ENCODE data around the gene GVQW3.

Gene GVQW3

DNA sequence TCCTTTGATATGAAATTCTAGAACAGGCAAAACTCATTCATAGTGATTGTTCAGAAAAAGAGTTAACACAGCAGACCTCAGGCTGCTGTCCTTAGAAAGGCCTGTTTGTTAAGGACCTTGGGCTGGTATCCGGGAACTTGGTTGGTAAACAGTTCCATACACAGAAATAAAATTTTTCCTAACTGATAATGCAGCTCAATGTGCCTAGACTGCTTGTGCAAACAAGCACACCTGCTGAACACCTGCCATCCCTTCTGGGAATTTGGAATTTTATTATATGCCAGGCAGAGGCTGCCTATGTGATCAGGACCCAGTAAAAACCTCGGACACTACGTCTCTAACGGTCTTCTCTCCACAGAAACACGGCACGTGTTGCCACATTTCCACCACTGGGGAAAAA, 11.7 kb upstream of the GVQW3 start:
- no peak for DNase-seq (ENCODE audit: low spot score)
- Histone ChIP-seq H3K36me3 (ENCODE audit: low read depth) (peaks cover 7% of the 10 kb centered on the region), H3K27ac (ENCODE audit: poor library complexity, severe bottlenecking) (no peak overlapping the region), H3K4me1 (ENCODE audit: insufficient read depth, poor library complexity, severe bottlenecking) (peaks cover 8% of the 10 kb centered on the region), H3K4me3 (ENCODE audit: severe bottlenecking) (no peak overlapping the region), H3K27me3 (ENCODE audit: insufficient read depth, poor library complexity, severe bottlenecking) (no peaks in the 10 kb centered on the region), H3K9me3 (ENCODE audit: severe bottlenecking) (no peaks in the 10 kb centered on the region)
- no peak for TF ChIP-seq CTCF (IDR thresholded peaks at IDR 0.05; ENCODE audit: poor library complexity, severe bottlenecking)
- no peak for ATAC-seq (ENCODE audit: low read depth)

DNA sequence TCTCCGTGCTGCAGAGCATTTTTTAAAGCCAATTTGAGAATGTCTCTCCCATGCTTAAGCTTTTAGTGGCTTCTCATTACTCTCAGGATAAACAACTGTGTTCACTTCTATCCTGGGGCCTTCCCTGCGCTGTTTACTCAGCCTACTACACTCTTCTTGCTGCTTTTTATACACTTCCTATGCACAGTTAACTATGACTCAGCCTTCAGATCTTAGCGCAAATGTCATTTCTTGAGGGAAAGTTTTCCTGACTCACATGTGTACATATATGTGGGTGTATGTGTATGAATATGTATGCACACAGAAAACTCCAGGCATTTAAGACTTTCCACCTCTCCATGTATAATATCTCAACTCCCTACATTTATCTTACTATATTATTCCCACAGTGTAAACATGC, 10.0 kb upstream of the GVQW3 start:
- H3K4me3 ChIP-seq (ENCODE audit: severe bottlenecking): no peak overlapping the region
- no peaks in the 10 kb centered on the region for H3K27me3 ChIP-seq (ENCODE audit: insufficient read depth, poor library complexity, severe bottlenecking)
- TF ChIP-seq CTCF (IDR thresholded peaks at IDR 0.05; ENCODE audit: poor library complexity, severe bottlenecking): no peak
- no peaks in the 10 kb centered on the region for H3K36me3 ChIP-seq (ENCODE audit: low read depth)
- H3K27ac ChIP-seq (ENCODE audit: poor library complexity, severe bottlenecking): peak overlapping the region; percentile 13
- peaks cover 8% of the 10 kb centered on the region for H3K4me1 ChIP-seq (ENCODE audit: insufficient read depth, poor library complexity, severe bottlenecking)
- DNase-seq (ENCODE audit: low spot score) (no peak), ATAC-seq (ENCODE audit: low read depth) (peak; percentile 98)
- H3K9me3 ChIP-seq (ENCODE audit: severe bottlenecking): no peaks in the 10 kb centered on the region

GRCh38 chr11:76376746-76377558, 4.2 kb upstream of the GVQW3 start:
- Histone ChIP-seq H3K9me3 (ENCODE audit: severe bottlenecking) (no peaks in the 10 kb centered on the region), H3K27ac (ENCODE audit: poor library complexity, severe bottlenecking) (no peak overlapping the region), H3K36me3 (ENCODE audit: low read depth) (no peaks in the 10 kb centered on the region), H3K27me3 (ENCODE audit: insufficient read depth, poor library complexity, severe bottlenecking) (no peaks in the 10 kb centered on the region), H3K4me3 (ENCODE audit: severe bottlenecking) (no peak overlapping the region), H3K4me1 (ENCODE audit: insufficient read depth, poor library complexity, severe bottlenecking) (peaks cover 8% of the 10 kb centered on the region)
- DNase-seq (ENCODE audit: low spot score): no peak
- TF ChIP-seq CTCF (IDR thresholded peaks at IDR 0.05; ENCODE audit: poor library complexity, severe bottlenecking): no peak
- ATAC-seq (ENCODE audit: low read depth): no peak

DNA sequence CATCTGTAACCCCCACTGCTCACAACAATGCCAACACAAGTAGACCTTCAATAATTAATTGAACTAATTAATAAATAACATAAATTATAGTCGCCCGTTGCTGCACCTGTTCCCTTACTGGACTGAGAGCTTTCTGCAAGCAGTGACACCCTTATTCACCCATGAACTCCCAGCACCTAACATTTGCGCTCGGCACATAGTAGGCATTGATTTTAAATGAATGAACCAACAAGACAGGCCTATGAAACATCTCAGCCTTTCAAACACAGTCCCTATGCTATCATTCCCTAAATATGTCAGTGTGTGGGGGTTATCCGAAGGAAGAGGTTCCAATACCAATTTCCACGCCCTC, 1.3 kb upstream of the GVQW3 start:
- Histone ChIP-seq H3K9me3 (ENCODE audit: severe bottlenecking) (no peaks in the 10 kb centered on the region), H3K27ac (ENCODE audit: poor library complexity, severe bottlenecking) (peak overlapping the region; percentile 65), H3K36me3 (ENCODE audit: low read depth) (no peaks in the 10 kb centered on the region), H3K27me3 (ENCODE audit: insufficient read depth, poor library complexity, severe bottlenecking) (no peaks in the 10 kb centered on the region), H3K4me3 (ENCODE audit: severe bottlenecking) (peak overlapping the region; percentile 69), H3K4me1 (ENCODE audit: insufficient read depth, poor library complexity, severe bottlenecking) (peaks cover 8% of the 10 kb centered on the region)
- TF ChIP-seq CTCF (IDR thresholded peaks at IDR 0.05; ENCODE audit: poor library complexity, severe bottlenecking): no peak
- ATAC-seq (ENCODE audit: low read depth) (no peak), DNase-seq (ENCODE audit: low spot score) (no peak)
